Measurements from ENCODE around the gene HSPB9.
A peak's percentile ranks its signal among the peaks of the same experiment; 100 is the strongest.

Gene HSPB9

GRCh38 chr17:42117397-42118125 lies 5.0 kb upstream of the HSPB9 start:
- TF ChIP-seq, protein P1, sequence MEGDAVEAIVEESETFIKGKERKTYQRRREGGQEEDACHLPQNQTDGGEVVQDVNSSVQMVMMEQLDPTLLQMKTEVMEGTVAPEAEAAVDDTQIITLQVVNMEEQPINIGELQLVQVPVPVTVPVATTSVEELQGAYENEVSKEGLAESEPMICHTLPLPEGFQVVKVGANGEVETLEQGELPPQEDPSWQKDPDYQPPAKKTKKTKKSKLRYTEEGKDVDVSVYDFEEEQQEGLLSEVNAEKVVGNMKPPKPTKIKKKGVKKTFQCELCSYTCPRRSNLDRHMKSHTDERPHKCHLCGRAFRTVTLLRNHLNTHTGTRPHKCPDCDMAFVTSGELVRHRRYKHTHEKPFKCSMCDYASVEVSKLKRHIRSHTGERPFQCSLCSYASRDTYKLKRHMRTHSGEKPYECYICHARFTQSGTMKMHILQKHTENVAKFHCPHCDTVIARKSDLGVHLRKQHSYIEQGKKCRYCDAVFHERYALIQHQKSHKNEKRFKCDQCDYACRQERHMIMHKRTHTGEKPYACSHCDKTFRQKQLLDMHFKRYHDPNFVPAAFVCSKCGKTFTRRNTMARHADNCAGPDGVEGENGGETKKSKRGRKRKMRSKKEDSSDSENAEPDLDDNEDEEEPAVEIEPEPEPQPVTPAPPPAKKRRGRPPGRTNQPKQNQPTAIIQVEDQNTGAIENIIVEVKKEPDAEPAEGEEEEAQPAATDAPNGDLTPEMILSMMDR (IDR thresholded peaks at IDR 0.05; ENCODE audit: extremely low read depth, missing control alignments) = no peak

DNA sequence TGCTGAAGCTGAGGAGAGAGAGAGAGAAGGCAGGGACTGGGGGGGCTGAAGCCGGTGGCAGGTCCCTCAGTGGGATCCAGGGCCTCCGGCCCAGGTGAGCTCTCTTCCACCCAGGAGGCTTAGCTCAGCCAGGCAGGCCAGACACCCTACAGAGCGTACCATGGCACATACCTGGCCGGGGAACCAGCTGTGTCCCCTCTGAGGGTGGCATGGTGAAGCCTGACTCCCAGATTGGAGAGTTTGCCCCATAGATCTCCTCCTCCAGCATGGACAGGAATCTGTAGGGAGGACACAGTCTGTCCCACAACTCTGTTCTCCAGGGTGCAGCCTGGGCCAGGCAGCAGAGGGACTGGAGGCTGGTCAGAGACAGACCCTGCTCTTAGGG lies 4.5 kb upstream of the HSPB9 start:
- DNase-seq (ENCODE audit: low spot score) = no peak
- TF ChIP-seq, protein P1 (IDR thresholded peaks at IDR 0.05; ENCODE audit: extremely low read depth, missing control alignments) = no peak

More at GRCh38 chr17:42117397-42118125, 5.0 kb upstream of the HSPB9 start:
- DNase-seq (ENCODE audit: low spot score) = no peak

DNA sequence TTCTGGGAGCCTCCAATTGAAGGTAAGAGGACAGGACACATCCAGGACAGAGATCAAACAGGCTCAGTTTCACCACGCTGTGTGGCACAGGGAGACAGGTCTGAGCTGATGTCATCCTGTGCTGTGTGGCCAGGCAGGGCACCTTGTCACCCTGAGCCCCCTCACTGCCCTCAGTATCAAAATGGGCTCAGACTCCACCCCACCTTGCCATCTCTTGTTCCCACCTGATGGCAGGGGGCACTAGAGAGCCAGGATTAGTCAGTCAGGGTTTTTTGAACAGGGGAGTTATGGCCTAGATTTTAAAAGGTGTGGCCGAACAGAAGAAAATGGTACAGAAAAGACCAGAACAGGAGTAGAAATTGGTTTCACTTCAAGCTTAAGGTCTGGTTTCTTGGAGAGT lies 4.1 kb upstream of the HSPB9 start:
- TF ChIP-seq, protein P1 (IDR thresholded peaks at IDR 0.05; ENCODE audit: extremely low read depth, missing control alignments) = no peak
- peak; percentile 65 for DNase-seq (ENCODE audit: low spot score)

DNA sequence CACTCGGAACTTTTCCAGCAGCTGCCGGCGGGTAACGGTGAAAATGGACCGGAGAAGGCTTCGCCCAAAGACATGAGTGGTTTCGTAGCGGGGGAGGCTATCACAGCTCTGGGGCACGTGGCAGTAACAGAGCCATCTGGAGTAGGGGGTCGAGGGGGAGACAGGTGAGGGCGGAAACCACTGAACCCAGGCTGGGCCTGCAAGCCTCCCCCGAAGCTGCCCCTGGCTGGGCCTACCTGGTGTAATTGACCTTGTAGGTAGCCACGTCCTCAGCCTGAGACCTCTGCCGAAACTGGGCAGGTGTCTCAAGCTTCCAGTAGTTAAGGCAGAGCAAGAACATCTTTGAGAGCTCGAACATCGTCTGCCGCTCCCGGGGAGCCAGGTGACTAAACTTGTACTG lies 3.3 kb upstream of the HSPB9 start:
- no peak for DNase-seq (ENCODE audit: low spot score)
- TF ChIP-seq, protein P1 (IDR thresholded peaks at IDR 0.05; ENCODE audit: extremely low read depth, missing control alignments) = no peak

- DNase-seq (ENCODE audit: low spot score) = no peak
Measured at GRCh38 chr17:42120161-42120769, 2.3 kb upstream of the HSPB9 start.

DNA sequence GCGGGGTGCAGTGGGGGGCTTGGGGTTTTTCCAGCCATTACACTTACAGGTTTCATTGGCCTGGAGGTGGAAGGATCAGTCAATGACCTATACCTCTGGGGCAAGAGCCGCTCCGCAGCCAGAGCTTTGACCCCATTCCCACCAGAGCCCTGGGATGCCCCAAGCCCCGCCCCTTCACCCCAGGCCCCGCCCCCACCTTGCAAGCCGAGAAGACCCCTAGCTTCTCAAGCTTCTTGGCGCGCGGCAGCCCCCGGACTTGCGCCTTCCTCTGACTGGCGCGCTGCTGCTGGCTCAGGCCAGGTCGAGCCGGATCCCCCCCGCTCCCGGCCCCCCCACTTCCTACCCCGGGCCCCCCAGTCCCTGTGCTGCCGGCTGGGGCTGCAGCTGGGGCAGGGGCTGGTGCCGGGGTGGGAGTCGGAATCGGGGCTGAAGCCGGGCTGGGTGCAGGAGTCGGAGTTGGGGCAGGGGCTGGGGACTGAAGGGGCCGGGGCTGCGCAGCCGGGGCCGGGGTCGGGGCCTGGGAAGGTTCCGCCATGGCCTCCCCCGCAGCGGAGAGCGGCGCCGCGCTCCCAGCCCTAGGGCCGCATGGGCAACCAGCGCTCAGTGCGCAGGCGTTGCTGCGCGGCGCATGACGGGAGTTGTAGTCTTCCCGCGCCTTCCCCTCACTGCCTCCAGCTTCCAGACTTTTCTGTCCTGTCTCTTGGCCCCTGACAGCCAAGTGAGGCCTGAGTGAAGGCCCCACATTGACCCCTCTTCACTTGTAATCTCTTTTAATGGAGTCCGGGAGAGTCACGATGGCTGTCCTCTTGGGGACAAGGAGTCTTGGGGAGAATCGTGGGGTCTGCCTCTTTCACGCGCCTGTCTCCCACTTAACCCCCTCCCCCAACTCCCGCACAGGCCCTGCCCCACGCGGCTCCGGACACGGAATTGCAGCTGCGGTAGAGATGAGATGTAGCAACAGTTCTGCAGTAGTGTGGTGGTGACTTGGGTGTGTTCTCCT lies 1.5 kb upstream of the HSPB9 start, which contains the start of gene KAT2A:
Gene KAT2A (minus strand): TSS at position 598 of the 1,000 bp plus-strand sequence. CDS start 63 bp downstream, at position 535.
- DNase-seq (ENCODE audit: low spot score) = peak; percentile 96
- TF ChIP-seq, protein P1 (IDR thresholded peaks at IDR 0.05; ENCODE audit: extremely low read depth, missing control alignments) = no peak

More at GRCh38 chr17:42120161-42120769, 2.3 kb upstream of the HSPB9 start:
- TF ChIP-seq, protein P1 (IDR thresholded peaks at IDR 0.05; ENCODE audit: extremely low read depth, missing control alignments) = no peak

All from GM20000 (cell line).